Activated naive CD4-positive, alpha-beta T cell treated with anti-CD3 and anti-CD28 coated beads, Interleukin-2, amount 50 U/mL, for 16 hours (primary cell): ENCODE data around the gene JMJD8.
A peak's percentile ranks its signal among the peaks of the same experiment; 100 is the strongest.
"Not testable (repeated sequence)": the region's sequence is repeated elsewhere in the genome, so short reads cannot be mapped to it uniquely, and the experiment has no call there.

ENCODE experiments used
- DNase-seq: peaks from one replicate; pipeline ENCODE4 v3.0.0-alpha.2; 2020

The JMJD8 gene

GRCh38 chr16:708019-708418 lies 23.9 kb upstream of the JMJD8 start:
- DNase-seq: no peak

- DNase-seq: no peak
Observed at GRCh38 chr16:707062-707538, 23.0 kb upstream of the JMJD8 start.

GRCh38 chr16:706189-707061 lies 22.3 kb upstream of the JMJD8 start:
- DNase-seq: no peak

- no peak for DNase-seq
Observed at GRCh38 chr16:705431-706188, 21.5 kb upstream of the JMJD8 start, which contains the start of gene FBXL16. Gene FBXL16 (minus strand): TSS chr16:705801. CDS start chr16:697405, 8,396 bp downstream.

GRCh38 chr16:704552-705380 lies 20.6 kb upstream of the JMJD8 start:
- no peak for DNase-seq

- DNase-seq: no peak
Observed at GRCh38 chr16:704047-704446, 19.9 kb upstream of the JMJD8 start.

- no peak for DNase-seq
Observed at GRCh38 chr16:703406-703805, 19.3 kb upstream of the JMJD8 start.

GRCh38 chr16:702341-702740 lies 18.2 kb upstream of the JMJD8 start:
- DNase-seq: no peak

GRCh38 chr16:700684-701584 lies 16.8 kb upstream of the JMJD8 start:
- peak; percentile 58 for DNase-seq

- DNase-seq: no peak
Observed at GRCh38 chr16:698911-699671, 15.0 kb upstream of the JMJD8 start.

- peak; percentile 73 for DNase-seq
Observed at GRCh38 chr16:695355-696089, 11.4 kb upstream of the JMJD8 start.

GRCh38 chr16:694863-695354 lies 10.8 kb upstream of the JMJD8 start:
- DNase-seq: no peak

GRCh38 chr16:694187-694862 lies 10.2 kb upstream of the JMJD8 start:
- no peak for DNase-seq

- DNase-seq: no peak
Observed at GRCh38 chr16:693766-694165, 9.6 kb upstream of the JMJD8 start.

GRCh38 chr16:693364-693763 lies 9.2 kb upstream of the JMJD8 start:
- DNase-seq: no peak

- no peak for DNase-seq
Observed at GRCh38 chr16:692356-693108, 8.4 kb upstream of the JMJD8 start.

- not testable (repeated sequence) for DNase-seq
Observed at GRCh38 chr16:691242-691641, 7.1 kb upstream of the JMJD8 start.

GRCh38 chr16:689175-689897 lies 5.2 kb upstream of the JMJD8 start:
- DNase-seq: no peak
